ENCODE data around the gene PRKCB.

The PRKCB gene

GRCh38 chr16:23836404-23837311 lies 875 bp downstream of the PRKCB start:
- no peak for DNase-seq (ENCODE audit: low spot score)

GRCh38 chr16:23837553-23838308 lies 1.9 kb downstream of the PRKCB start:
- no peak for DNase-seq (ENCODE audit: low spot score)

GRCh38 chr16:23838485-23839142 lies 2.8 kb downstream of the PRKCB start:
- DNase-seq (ENCODE audit: low spot score), result no peak

GRCh38 chr16:23840310-23840709 lies 4.5 kb downstream of the PRKCB start:
- no peak for DNase-seq (ENCODE audit: low spot score)

GRCh38 chr16:23842137-23842600 lies 6.4 kb downstream of the PRKCB start:
- DNase-seq (ENCODE audit: low spot score), result no peak

GRCh38 chr16:23843143-23843542 lies 7.4 kb downstream of the PRKCB start:
- no peak for DNase-seq (ENCODE audit: low spot score)

GRCh38 chr16:23847251-23847650 lies 11.5 kb downstream of the PRKCB start:
- DNase-seq (ENCODE audit: low spot score), result no peak

- no peak for DNase-seq (ENCODE audit: low spot score)
Observed at GRCh38 chr16:23847948-23848347, 12.2 kb downstream of the PRKCB start.

DNA sequence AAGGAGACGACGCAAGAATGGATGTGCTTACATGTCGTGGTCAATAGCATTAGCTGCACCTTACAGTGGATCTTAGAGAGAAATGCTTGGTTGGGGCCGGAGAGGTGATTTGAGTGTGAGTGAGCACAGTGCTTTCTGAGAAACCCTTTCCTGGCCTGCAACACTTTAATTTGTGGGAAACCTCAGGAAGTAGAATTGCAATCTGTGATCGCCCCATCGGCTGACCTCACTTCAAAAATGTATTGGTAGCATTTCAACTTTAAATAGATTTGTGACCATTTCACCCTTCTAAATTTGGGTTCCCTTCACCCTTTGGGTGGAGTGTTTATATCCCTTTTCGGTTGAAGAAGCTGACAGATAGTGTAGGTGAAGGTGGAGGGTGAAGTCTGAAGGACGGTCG lies 13.2 kb downstream of the PRKCB start:
- DNase-seq (ENCODE audit: low spot score), result no peak

DNA sequence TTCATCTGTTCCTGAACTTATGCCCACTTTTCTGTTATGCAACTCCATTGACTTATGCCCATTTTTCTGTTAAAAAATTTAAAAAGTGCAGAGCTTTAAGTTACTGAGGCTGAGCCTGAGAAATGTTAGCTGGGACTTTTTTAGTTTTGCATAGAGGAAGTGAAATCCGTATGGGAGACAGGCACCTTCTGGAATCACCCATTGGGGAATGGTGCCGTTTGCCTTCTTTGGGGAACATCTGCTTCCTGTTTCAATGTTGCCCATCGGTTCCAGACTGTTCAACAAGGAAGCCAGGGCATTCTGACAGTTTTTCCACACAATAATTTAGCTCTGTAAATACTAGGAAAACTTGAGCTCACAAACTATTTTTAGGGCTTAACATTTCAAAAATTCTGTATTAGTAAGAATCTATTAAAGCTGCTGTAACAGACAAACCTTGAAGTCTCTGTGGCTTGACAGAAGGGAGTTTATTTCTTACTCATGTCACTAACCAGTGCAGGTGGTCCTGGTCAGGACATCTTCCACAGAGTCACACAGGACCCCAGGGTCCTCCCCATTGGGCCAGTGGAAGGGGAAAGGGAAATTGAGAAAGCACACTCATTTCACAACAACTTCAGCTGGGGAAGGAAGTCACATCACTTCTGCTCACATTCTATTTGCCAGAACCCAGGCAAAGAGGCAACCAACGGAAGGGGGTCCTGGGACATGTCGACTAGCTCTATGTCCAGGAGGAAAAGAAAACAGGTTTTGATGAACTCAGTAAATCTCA lies 17.2 kb downstream of the PRKCB start:
- DNase-seq (ENCODE audit: low spot score), result no peak

- DNase-seq (ENCODE audit: low spot score), result no peak
Observed at GRCh38 chr16:23855010-23855409, 19.2 kb downstream of the PRKCB start.

GRCh38 chr16:23856251-23856709 lies 20.5 kb downstream of the PRKCB start:
- no peak for DNase-seq (ENCODE audit: low spot score)

DNA sequence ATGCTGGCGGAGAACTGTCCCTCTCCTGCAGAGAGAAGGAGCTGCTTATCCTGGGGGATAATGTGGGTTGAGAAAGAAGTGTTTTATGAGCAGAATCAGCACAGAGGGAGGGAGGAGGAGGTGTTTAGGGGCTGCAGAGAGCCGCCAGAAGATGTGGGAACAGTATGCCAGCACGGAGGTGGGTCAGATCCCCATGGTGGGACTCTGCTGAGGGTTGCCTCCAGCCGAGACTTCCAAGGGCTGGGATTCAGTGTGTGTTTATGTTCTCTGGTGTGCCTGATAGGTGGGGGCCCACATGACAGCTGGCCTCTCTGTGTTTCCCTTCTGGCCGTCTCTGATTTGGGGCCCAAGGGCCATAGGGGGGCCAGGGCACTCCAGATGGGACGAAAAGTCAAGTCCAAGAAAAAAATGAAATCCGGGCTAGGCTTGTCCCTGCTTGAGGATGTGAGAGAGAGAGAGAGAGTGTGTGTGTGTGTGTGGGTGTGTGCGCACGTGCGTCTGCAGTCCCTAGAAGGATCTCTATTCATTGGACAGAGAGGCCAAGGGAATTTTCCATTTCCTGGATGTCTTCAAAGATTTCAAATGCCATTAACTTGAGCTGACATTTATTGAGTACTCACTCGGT lies 21.6 kb downstream of the PRKCB start:
- no peak for DNase-seq (ENCODE audit: low spot score)

DNA sequence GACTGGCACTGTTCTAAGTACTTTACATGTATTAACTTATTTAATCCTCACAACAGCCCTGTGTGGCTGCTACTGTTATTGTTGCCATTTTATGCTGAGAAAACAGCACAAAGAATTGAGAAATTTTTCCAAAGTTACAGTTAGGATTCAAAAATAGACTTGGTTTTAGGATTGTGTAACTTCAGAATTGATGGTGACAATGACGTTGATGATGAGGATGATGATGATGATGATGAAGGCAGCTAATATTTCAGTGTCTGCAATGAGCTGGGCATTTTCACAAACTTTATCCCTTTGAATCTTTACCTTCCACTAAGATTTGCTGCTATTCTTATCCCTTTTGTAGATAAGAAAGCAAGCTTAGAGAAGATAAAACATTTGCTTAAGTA lies 22.1 kb downstream of the PRKCB start:
- no peak for DNase-seq (ENCODE audit: low spot score)

DNA sequence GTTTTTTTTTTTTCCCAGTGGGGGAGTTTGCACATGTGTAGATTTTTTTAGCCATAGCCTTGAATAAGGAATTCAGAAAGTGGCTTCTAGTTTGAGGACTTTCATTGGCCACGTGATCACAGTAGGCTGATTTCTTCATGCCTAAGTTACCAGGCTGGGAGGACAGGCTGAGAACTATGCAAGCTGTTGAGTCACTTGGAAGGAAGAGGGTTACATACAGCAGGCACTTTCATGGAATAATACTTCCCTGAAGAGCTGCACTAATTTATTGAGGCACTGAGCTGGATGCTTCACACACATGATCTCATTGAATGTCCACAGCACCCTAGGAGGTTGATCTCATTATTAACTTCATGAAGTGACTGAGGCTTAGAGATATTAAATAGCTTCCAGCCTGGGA lies 22.8 kb downstream of the PRKCB start:
- no peak for DNase-seq (ENCODE audit: low spot score)

- no peak for DNase-seq (ENCODE audit: low spot score)
Observed at GRCh38 chr16:23859713-23860269, 24.0 kb downstream of the PRKCB start.

DNA sequence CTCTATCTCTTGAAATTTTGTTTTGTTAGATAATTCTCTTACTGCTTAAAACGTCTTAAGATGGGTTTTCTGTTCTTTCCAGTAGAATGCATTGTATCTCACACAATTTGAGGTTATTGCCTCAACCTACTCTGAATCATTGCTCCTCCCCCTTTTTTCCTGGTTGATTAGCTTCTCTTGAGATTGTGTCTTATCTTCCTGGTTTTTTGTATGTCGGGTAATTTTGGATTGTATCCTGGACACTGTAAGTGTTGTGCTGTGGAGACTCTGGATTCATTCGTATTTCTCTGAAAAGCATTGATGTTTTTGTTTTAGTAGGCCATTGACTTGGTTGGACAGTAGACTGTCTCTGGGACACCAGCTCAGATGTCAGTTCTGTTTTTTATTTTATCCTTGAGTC lies 26.1 kb downstream of the PRKCB start:
- no peak for DNase-seq (ENCODE audit: low spot score)

- no peak for DNase-seq (ENCODE audit: low spot score)
Observed at GRCh38 chr16:23862556-23862955, 26.8 kb downstream of the PRKCB start.

GRCh38 chr16:23863511-23864422 lies 28.0 kb downstream of the PRKCB start:
- DNase-seq (ENCODE audit: low spot score), result no peak

GRCh38 chr16:23865853-23866252 lies 30.1 kb downstream of the PRKCB start:
- no peak for DNase-seq (ENCODE audit: low spot score)
